DOHH2 (cell line): ENCODE measurements around the gene MALT1.

ENCODE experiments used
- H3F3A ChIP-seq: fragments of 200-600 bp; sonication (generic), shearing (Covaris generic); 2 replicates; pipeline ENCODE4 v1.6.0; 2016; ENCODE audit warnings: antibody characterized with exemption, mild to moderate bottlenecking; ENCODE audit not compliant: control insufficient read depth, insufficient read depth
- H3K27ac ChIP-seq: fragments of 200-600 bp; sonication (generic); 2 replicates; pipeline ENCODE4 v1.5.1; 2014; ENCODE audit warnings: low read depth, mild to moderate bottlenecking, low read length, moderate library complexity
- H3K27me3 ChIP-seq: fragments of 200-600 bp; sonication (generic); 2 replicates; pipeline ENCODE4 v1.6.1; 2014; ENCODE audit warnings: mild to moderate bottlenecking, low read length, mixed read lengths; ENCODE audit not compliant: control insufficient read depth
- H3K36me3 ChIP-seq: fragments of 200-600 bp; sonication (generic); 2 replicates; pipeline ENCODE4 v1.6.1; 2014; ENCODE audit warnings: mild to moderate bottlenecking, low read length, moderate library complexity, mixed read lengths; ENCODE audit not compliant: control insufficient read depth
- H3K4me1 ChIP-seq: fragments of 200-600 bp; sonication (generic); 2 replicates; pipeline ENCODE4 v1.6.1; 2014; ENCODE audit warnings: mild to moderate bottlenecking, low read length, mixed read lengths; ENCODE audit not compliant: control insufficient read depth
- H3K4me2 ChIP-seq: fragments of 200-600 bp; sonication (generic); 2 replicates; pipeline ENCODE4 v1.6.0; 2014; ENCODE audit warnings: mild to moderate bottlenecking, low read length, moderate library complexity
- H3K4me3 ChIP-seq: fragments of 200-600 bp; sonication (generic); 2 replicates; pipeline ENCODE4 v1.5.1; 2014; ENCODE audit warnings: mild to moderate bottlenecking, low read length, mixed read lengths
- H3K79me2 ChIP-seq: fragments of 200-600 bp; sonication (generic); 2 replicates; pipeline ENCODE4 v1.6.1; 2014; ENCODE audit warnings: mild to moderate bottlenecking, low read length, mixed read lengths; ENCODE audit not compliant: control insufficient read depth
- H3K9me2 ChIP-seq: fragments of 200-600 bp; sonication (generic); replicated peaks from 2 replicates; pipeline ENCODE4 v1.6.1; 2014; ENCODE audit warnings: mild to moderate bottlenecking, low read length, mixed read lengths; ENCODE audit not compliant: control insufficient read depth
- H3K9me3 ChIP-seq: fragments of 200-600 bp; sonication (generic); 2 replicates; pipeline ENCODE4 v1.6.1; 2014; ENCODE audit warnings: antibody characterized with exemption, low read length, mixed read lengths; ENCODE audit not compliant: control insufficient read depth, insufficient read depth
- H4K20me1 ChIP-seq: fragments of 200-600 bp; sonication (generic); 2 replicates; pipeline ENCODE4 v1.6.0; 2014; ENCODE audit warnings: low read depth, mild to moderate bottlenecking, antibody characterized with exemption, low read length, moderate library complexity; ENCODE audit not compliant: control insufficient read depth, insufficient read depth
- CTCF ChIP-seq: fragments of 200-600 bp; sonication (generic); IDR thresholded peaks from one replicate; pipeline ENCODE4 v1.5.1; 2014; ENCODE audit warnings: antibody characterized with exemption, mild to moderate bottlenecking, low read depth, low read length; ENCODE audit not compliant: poor library complexity, severe bottlenecking
- EZH2phosphoT487 ChIP-seq: fragments of 200-600 bp; sonication (generic); IDR thresholded peaks from 2 replicates; pipeline ENCODE4 v1.6.1; 2017; ENCODE audit warnings: borderline replicate concordance, mild to moderate bottlenecking, antibody characterized with exemption, low read length, moderate library complexity, mixed read lengths

The MALT1 gene

GRCh38 chr18:58803978-58804377 lies 132.7 kb downstream of the MALT1 start:
- H3K4me3 ChIP-seq, result no peak overlapping the region
- no peak overlapping the region for H3K4me2 ChIP-seq
- no peak for TF ChIP-seq EZH2phosphoT487
- no peak for TF ChIP-seq CTCF
- H3K27ac ChIP-seq, result no peak overlapping the region
- H3K36me3 ChIP-seq, result no peaks in the 10 kb centered on the region
- no peaks in the 10 kb centered on the region for H3K79me2 ChIP-seq
- no peaks in the 10 kb centered on the region for H3K4me1 ChIP-seq
- H4K20me1 ChIP-seq, result no peaks in the 10 kb centered on the region
- no peaks in the 10 kb centered on the region for H3K27me3 ChIP-seq
- H3K9me3 ChIP-seq, result no peaks in the 10 kb centered on the region
- no peaks in the 10 kb centered on the region for H3K9me2 ChIP-seq
- no peaks in the 10 kb centered on the region for H3F3A ChIP-seq
